ENCODE data around the gene MPHOSPH9. TPM values are rescaled to one million over a fixed set of nuclear protein-coding genes. Genes with fewer than 3 reads are reported as not detected.

MPHOSPH9 gene
- total RNA-seq, 1 donor = 42.7 TPM

DNA sequence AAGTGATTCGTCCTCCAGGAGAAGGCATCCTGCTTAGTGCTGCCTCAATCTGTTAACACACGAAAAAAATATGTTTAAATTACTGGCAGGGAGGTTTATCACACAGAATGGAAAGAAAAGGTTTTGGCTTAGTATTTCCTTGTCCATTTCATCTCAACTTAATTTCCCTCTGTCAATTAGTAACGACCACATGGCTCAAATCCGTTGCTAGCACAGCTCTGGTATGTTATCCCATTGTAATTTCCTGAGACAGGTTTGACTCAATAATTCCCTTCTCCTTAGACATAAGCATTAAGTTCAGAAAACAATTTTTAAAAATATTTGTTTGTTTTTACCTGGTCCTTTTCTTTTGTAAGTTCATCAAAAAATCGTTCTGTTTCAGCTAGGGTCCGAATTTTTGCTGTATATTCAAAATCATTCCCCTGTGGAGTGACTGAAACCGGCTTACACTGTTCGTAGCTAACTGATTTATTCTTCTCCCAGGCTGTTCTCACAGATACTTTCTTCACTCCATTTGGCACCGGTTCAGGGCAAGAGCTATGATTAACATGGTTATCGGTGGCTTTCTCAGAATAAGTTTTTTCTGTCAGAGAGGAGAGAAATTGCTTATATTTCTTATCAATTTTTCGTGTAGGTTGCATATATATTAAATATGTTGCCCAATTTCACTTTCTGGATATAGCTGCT is 72.0 kb downstream of the MPHOSPH9 start:
- no peak for DNase-seq (ENCODE audit: insufficient read length, low spot score, missing footprints)
- peaks cover 19% of the 10 kb centered on the region for H3K36me3 ChIP-seq (ENCODE audit: insufficient read depth, low read length)
- H3K9me3 ChIP-seq (ENCODE audit: low read depth, low read length) = no peaks in the 10 kb centered on the region
- no peaks in the 10 kb centered on the region for H3K79me2 ChIP-seq (ENCODE audit: insufficient read depth, low read length)
- TF ChIP-seq, protein P1, sequence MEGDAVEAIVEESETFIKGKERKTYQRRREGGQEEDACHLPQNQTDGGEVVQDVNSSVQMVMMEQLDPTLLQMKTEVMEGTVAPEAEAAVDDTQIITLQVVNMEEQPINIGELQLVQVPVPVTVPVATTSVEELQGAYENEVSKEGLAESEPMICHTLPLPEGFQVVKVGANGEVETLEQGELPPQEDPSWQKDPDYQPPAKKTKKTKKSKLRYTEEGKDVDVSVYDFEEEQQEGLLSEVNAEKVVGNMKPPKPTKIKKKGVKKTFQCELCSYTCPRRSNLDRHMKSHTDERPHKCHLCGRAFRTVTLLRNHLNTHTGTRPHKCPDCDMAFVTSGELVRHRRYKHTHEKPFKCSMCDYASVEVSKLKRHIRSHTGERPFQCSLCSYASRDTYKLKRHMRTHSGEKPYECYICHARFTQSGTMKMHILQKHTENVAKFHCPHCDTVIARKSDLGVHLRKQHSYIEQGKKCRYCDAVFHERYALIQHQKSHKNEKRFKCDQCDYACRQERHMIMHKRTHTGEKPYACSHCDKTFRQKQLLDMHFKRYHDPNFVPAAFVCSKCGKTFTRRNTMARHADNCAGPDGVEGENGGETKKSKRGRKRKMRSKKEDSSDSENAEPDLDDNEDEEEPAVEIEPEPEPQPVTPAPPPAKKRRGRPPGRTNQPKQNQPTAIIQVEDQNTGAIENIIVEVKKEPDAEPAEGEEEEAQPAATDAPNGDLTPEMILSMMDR (IDR thresholded peaks at IDR 0.05; ENCODE audit: extremely low read depth, low read depth, low read length) = no peak
- no peak overlapping the region for H3K4me2 ChIP-seq (ENCODE audit: insufficient read depth, low read length)
- no peak overlapping the region for H2AFZ ChIP-seq (ENCODE audit: low read length)
- H3K4me3 ChIP-seq (ENCODE audit: insufficient read depth, low read length) = no peak overlapping the region
- H4K20me1 ChIP-seq (ENCODE audit: insufficient read depth, low read length) = no peaks in the 10 kb centered on the region
- no peaks in the 10 kb centered on the region for H3K4me1 ChIP-seq (ENCODE audit: insufficient read depth, low read length)
- no peak overlapping the region for H3K27ac ChIP-seq (ENCODE audit: low read depth, low read length)
- H3K27me3 ChIP-seq (ENCODE audit: insufficient read depth, low read length) = no peaks in the 10 kb centered on the region

DNA sequence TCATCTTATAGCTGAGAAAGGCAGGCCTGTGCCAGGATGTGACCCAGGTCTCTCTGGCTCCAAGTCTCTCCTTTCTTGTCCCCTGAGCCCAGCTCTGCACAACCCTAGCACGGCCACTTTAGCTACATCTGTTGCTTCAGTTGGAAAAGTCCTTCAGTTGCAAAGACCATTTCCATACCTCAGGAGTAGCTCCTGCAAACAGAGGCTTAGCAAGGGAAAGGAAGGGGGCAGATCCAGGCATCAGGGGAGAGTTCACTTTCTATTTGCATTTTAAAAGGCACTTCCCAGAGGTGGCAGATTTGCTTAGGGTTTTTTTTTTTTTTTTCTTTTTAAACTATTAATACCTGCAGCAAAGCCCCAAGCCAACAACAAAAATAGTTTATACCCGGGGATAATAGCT is 79.0 kb downstream of the MPHOSPH9 start:
- Histone ChIP-seq H4K20me1 (ENCODE audit: insufficient read depth, low read length) (peaks cover 5% of the 10 kb centered on the region), H3K36me3 (ENCODE audit: insufficient read depth, low read length) (peaks cover 9% of the 10 kb centered on the region), H3K4me1 (ENCODE audit: insufficient read depth, low read length) (peaks cover 11% of the 10 kb centered on the region), H3K4me3 (ENCODE audit: insufficient read depth, low read length) (no peak overlapping the region), H3K4me2 (ENCODE audit: insufficient read depth, low read length) (no peak overlapping the region), H2AFZ (ENCODE audit: low read length) (no peak overlapping the region), H3K9me3 (ENCODE audit: low read depth, low read length) (no peaks in the 10 kb centered on the region), H3K27me3 (ENCODE audit: insufficient read depth, low read length) (no peaks in the 10 kb centered on the region), H3K27ac (ENCODE audit: low read depth, low read length) (no peak overlapping the region), H3K79me2 (ENCODE audit: insufficient read depth, low read length) (peaks cover 3% of the 10 kb centered on the region)
- TF ChIP-seq, protein P1 (IDR thresholded peaks at IDR 0.05; ENCODE audit: extremely low read depth, low read depth, low read length) = no peak
- no peak for DNase-seq (ENCODE audit: insufficient read length, low spot score, missing footprints)

- no peak overlapping the region for H3K27ac ChIP-seq (ENCODE audit: low read depth, low read length)
- H3K9me3 ChIP-seq (ENCODE audit: low read depth, low read length) = no peaks in the 10 kb centered on the region
- no peak overlapping the region for H3K4me2 ChIP-seq (ENCODE audit: insufficient read depth, low read length)
- no peak overlapping the region for H2AFZ ChIP-seq (ENCODE audit: low read length)
- DNase-seq (ENCODE audit: insufficient read length, low spot score, missing footprints) = no peak
- H3K4me1 ChIP-seq (ENCODE audit: insufficient read depth, low read length) = peaks cover 11% of the 10 kb centered on the region
- no peak overlapping the region for H3K4me3 ChIP-seq (ENCODE audit: insufficient read depth, low read length)
- peaks cover 9% of the 10 kb centered on the region for H3K36me3 ChIP-seq (ENCODE audit: insufficient read depth, low read length)
- peaks cover 3% of the 10 kb centered on the region for H3K79me2 ChIP-seq (ENCODE audit: insufficient read depth, low read length)
- peaks cover 5% of the 10 kb centered on the region for H4K20me1 ChIP-seq (ENCODE audit: insufficient read depth, low read length)
- TF ChIP-seq, protein P1 (IDR thresholded peaks at IDR 0.05; ENCODE audit: extremely low read depth, low read depth, low read length) = no peak
- H3K27me3 ChIP-seq (ENCODE audit: insufficient read depth, low read length) = no peaks in the 10 kb centered on the region
These were observed 80.1 kb downstream of the MPHOSPH9 start for GRCh38 chr12:123152833-123153232.

- Histone ChIP-seq H3K4me2 (ENCODE audit: insufficient read depth, low read length) (peak overlapping the region; percentile 89), H4K20me1 (ENCODE audit: insufficient read depth, low read length) (peaks cover 5% of the 10 kb centered on the region), H3K36me3 (ENCODE audit: insufficient read depth, low read length) (peaks cover 9% of the 10 kb centered on the region), H3K9me3 (ENCODE audit: low read depth, low read length) (no peaks in the 10 kb centered on the region), H3K27ac (ENCODE audit: low read depth, low read length) (peak overlapping the region; percentile 41), H3K4me1 (ENCODE audit: insufficient read depth, low read length) (peaks cover 11% of the 10 kb centered on the region), H3K79me2 (ENCODE audit: insufficient read depth, low read length) (peaks cover 9% of the 10 kb centered on the region), H2AFZ (ENCODE audit: low read length) (peak overlapping the region; percentile 72), H3K4me3 (ENCODE audit: insufficient read depth, low read length) (peak overlapping the region; percentile 82), H3K27me3 (ENCODE audit: insufficient read depth, low read length) (no peaks in the 10 kb centered on the region)
- DNase-seq (ENCODE audit: insufficient read length, low spot score, missing footprints) = peak; percentile 94
- TF ChIP-seq, protein P1 (IDR thresholded peaks at IDR 0.05; ENCODE audit: extremely low read depth, low read depth, low read length) = no peak
These were observed 81.2 kb downstream of the MPHOSPH9 start for GRCh38 chr12:123151457-123152454.
